Keratinocyte (primary cell): ENCODE measurements around the gene INPP5A.

Source experiments
- EZH2 ChIP-seq: IDR thresholded peaks from one replicate; pipeline ENCODE4 v1.6.1; 2012; ENCODE audit warnings: inconsistent platforms, mild to moderate bottlenecking, low read length, moderate library complexity
- TF ChIP-seq, protein P1 (sequence below), 3 experiments: IDR thresholded peaks in 1 of 3; conservative IDR thresholded peaks in 1 of 3; optimal IDR thresholded peaks in 1 of 3; 2 replicates in 2 of 3; 3 replicates in 1 of 3; pipeline versions ENCODE3 to v1.5.1; 2011; ENCODE audit warnings: low read length in 3 of 3, mild to moderate bottlenecking in 3 of 3, moderate library complexity in 2 of 3, control low read depth in 1 of 3, inconsistent platforms in 1 of 3; ENCODE audit not compliant: insufficient read depth in 2 of 3; ENCODE audit errors: extremely low read depth in 1 of 3

- TF ChIP-seq, protein P1, sequence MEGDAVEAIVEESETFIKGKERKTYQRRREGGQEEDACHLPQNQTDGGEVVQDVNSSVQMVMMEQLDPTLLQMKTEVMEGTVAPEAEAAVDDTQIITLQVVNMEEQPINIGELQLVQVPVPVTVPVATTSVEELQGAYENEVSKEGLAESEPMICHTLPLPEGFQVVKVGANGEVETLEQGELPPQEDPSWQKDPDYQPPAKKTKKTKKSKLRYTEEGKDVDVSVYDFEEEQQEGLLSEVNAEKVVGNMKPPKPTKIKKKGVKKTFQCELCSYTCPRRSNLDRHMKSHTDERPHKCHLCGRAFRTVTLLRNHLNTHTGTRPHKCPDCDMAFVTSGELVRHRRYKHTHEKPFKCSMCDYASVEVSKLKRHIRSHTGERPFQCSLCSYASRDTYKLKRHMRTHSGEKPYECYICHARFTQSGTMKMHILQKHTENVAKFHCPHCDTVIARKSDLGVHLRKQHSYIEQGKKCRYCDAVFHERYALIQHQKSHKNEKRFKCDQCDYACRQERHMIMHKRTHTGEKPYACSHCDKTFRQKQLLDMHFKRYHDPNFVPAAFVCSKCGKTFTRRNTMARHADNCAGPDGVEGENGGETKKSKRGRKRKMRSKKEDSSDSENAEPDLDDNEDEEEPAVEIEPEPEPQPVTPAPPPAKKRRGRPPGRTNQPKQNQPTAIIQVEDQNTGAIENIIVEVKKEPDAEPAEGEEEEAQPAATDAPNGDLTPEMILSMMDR (optimal IDR thresholded peaks at IDR 0.05 in 1 of 3, IDR thresholded peaks at IDR 0.05 in 1 of 3, conservative IDR thresholded peaks at IDR 0.05 in 1 of 3; ENCODE audit: extremely low read depth in 1 of 3, insufficient read depth in 2 of 3, low read length in 3 of 3): no peak
- no peak for TF ChIP-seq EZH2
These were observed 273.5 kb downstream of the INPP5A start for GRCh38 chr10:132810807-132811700.
